Adrenal gland (tissue), 5 donors: ENCODE measurements around the gene SULT1A1.
"Not testable (repeated sequence)": the region's sequence is repeated elsewhere in the genome, so short reads cannot be mapped to it uniquely, and the experiment has no call there.

ENCODE experiments used
- POLR2A ChIP-seq, 2 donors: fragments of 450-650 bp; IDR thresholded peaks; one replicate each; pipeline ENCODE4 v1.6.1; 2017; ENCODE audit warnings: antibody characterized with exemption in 2 of 2, mild to moderate bottlenecking in 2 of 2, moderate library complexity in 1 of 2
- TF ChIP-seq, protein P1 (sequence below), 6 experiments: fragments of 450-650 bp in 4 of 6; fragments of 200-600 bp in 2 of 6; sonication (generic) in 1 of 6; IDR thresholded peaks; 1 replicate in 5 of 6; 2 replicates in 1 of 6; pipeline versions ENCODE4 v1.5.1 to v1.8.0; 2016 to 2021; ENCODE audit warnings: antibody characterized with exemption in 6 of 6, mild to moderate bottlenecking in 2 of 6, moderate library complexity in 1 of 6
- donor health status: DM: no; HTN: no; CAD: no.

DNA sequence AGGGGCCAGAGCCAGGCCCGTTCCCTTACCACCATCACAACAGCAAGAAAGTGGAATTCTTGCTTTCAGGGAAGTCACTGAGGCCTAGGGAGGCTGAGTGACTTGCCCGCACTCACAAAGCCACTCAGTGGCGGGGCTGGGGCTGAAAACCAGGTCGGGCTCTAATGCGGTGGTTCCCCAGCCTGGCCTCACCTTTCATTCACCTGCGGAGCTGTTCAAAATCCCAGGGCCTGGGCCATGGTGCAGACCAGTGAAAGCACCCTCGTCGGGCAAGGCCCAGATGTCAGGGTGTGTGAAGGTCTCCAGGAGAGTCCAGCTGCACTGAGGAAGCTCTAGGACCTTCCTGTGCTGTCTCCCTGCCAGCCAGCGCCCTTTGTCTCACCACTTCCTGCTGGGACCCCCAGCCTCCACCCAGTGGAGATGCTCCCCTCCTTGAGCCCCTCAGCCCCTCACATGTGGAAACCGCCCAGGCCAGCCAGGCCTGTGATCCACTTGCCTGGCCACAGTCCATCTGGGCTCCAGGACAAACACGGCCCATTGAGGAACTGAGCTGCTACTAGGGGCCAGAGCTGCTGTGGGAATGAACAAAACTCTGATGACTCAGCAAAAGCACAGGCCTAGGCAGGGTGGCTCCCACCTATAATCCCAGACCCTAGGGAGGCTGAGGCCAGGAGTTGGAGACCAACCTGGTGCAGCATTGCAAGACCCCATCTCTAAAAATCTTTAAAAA, 812 bp downstream of the SULT1A1 start:
- TF ChIP-seq, protein P1, sequence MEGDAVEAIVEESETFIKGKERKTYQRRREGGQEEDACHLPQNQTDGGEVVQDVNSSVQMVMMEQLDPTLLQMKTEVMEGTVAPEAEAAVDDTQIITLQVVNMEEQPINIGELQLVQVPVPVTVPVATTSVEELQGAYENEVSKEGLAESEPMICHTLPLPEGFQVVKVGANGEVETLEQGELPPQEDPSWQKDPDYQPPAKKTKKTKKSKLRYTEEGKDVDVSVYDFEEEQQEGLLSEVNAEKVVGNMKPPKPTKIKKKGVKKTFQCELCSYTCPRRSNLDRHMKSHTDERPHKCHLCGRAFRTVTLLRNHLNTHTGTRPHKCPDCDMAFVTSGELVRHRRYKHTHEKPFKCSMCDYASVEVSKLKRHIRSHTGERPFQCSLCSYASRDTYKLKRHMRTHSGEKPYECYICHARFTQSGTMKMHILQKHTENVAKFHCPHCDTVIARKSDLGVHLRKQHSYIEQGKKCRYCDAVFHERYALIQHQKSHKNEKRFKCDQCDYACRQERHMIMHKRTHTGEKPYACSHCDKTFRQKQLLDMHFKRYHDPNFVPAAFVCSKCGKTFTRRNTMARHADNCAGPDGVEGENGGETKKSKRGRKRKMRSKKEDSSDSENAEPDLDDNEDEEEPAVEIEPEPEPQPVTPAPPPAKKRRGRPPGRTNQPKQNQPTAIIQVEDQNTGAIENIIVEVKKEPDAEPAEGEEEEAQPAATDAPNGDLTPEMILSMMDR (IDR thresholded peaks at IDR 0.05): not testable (repeated sequence)
- TF ChIP-seq POLR2A (IDR thresholded peaks at IDR 0.05): not testable (repeated sequence)
